GM15510 (cell line): Measurements from ENCODE around the gene ASCC3.

Experiments
- POLR2A ChIP-seq: IDR thresholded peaks from 3 replicates; pipeline ENCODE4 v1.6.1; 2011; ENCODE audit warnings: borderline replicate concordance; ENCODE audit not compliant: insufficient read length; ENCODE audit errors: extremely low read depth

Gene ASCC3, protein sequence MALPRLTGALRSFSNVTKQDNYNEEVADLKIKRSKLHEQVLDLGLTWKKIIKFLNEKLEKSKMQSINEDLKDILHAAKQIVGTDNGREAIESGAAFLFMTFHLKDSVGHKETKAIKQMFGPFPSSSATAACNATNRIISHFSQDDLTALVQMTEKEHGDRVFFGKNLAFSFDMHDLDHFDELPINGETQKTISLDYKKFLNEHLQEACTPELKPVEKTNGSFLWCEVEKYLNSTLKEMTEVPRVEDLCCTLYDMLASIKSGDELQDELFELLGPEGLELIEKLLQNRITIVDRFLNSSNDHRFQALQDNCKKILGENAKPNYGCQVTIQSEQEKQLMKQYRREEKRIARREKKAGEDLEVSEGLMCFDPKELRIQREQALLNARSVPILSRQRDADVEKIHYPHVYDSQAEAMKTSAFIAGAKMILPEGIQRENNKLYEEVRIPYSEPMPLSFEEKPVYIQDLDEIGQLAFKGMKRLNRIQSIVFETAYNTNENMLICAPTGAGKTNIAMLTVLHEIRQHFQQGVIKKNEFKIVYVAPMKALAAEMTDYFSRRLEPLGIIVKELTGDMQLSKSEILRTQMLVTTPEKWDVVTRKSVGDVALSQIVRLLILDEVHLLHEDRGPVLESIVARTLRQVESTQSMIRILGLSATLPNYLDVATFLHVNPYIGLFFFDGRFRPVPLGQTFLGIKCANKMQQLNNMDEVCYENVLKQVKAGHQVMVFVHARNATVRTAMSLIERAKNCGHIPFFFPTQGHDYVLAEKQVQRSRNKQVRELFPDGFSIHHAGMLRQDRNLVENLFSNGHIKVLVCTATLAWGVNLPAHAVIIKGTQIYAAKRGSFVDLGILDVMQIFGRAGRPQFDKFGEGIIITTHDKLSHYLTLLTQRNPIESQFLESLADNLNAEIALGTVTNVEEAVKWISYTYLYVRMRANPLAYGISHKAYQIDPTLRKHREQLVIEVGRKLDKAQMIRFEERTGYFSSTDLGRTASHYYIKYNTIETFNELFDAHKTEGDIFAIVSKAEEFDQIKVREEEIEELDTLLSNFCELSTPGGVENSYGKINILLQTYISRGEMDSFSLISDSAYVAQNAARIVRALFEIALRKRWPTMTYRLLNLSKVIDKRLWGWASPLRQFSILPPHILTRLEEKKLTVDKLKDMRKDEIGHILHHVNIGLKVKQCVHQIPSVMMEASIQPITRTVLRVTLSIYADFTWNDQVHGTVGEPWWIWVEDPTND (N-terminal part only)

DNA sequence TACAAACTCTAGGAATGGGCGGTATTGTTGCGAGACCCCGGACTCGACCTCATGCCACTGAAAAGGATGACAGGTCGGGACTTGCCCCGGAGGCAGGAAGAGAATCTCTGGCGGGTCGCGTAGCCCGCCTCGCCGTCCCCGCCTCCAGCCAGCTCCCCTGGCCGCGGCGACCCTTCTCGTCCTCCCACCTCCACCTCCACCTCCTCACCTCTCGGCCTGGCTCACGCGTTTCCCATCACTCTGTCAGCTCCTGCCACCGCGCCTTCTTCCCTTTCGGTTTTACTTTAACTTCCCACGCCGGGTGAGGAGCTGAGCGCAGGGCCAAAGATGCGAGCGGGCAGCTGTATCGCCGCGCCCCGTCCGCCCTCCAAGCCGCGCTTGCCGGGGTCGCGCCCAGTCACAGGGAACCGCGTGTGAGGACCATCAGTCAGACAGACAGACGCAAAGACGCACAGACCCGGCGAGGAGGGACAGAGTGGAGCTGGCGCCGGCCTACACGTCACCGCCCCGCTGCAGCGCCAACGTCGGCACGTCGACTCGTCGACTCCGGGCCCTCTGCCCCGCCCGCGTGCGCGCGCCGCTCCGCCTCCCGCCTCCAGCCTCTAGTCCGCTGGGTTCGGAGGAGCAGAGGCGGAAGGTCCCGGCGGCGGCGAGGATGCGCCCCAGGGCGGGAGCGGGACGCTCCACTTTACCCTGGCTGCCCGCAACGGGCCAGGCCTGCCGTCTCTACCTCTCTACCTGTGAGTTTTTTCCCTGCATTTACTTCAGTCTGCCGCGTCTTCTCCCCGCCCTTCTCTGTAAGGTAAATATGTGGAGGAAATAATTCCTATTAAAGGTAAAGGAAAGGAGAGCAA is at the start of gene ASCC3:
Gene ASCC3, minus strand, starts transcription at position 477 of the 854 bp plus-strand sequence. CDS start 13,332 bp downstream, outside the sequence.
- TF ChIP-seq POLR2A = peak; percentile 93

DNA sequence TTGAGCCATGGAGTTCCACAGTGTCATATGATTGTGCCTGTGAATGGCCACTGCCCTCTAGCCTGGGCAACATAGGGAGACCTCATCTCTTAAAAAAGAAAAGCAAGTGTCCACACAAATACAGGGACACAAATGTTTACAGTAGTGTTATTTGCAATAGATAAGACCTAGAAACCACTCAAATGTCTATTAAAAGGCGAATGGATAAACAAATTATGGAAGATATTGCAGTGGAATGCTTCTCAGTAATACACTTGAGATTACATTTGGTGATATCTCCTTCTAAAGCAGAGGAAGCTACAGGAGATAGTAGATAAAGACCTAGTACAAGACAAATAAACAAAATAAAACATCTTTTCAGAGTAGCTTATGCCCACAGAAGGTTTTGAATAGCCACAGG is 44.6 kb upstream of the ASCC3 start:
- TF ChIP-seq POLR2A = no peak

DNA sequence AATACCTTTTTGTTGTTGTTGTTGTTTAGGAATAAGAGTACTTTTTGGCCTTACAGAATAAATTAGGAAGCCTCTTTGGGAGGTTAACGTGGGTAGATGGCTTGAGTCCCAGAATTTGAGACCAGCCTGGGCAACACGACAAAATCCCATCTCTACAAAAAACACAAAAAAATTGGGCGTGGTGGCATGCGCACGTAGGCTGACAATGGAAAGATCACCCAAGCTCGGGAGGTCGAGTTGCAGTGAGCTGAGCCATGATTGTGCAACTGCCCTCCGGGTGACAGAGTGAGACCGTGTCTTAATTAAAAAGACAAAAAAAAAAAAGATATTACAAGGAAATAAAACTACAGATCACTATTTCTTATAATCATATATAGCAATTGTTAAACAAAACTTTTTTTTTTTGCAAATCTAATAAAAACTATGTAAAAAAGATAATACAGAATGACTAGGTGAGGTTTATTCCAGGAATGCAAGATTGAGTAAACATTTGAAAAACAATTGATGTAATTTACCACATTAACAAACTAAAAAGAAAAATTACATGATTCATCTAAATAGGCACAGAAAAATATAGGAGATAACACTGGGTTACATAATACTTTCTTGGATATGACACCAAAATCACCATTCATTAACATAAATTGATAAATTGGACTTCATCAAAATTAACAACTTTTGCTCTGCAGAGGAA is 43.6 kb upstream of the ASCC3 start:
- TF ChIP-seq POLR2A = no peak

DNA sequence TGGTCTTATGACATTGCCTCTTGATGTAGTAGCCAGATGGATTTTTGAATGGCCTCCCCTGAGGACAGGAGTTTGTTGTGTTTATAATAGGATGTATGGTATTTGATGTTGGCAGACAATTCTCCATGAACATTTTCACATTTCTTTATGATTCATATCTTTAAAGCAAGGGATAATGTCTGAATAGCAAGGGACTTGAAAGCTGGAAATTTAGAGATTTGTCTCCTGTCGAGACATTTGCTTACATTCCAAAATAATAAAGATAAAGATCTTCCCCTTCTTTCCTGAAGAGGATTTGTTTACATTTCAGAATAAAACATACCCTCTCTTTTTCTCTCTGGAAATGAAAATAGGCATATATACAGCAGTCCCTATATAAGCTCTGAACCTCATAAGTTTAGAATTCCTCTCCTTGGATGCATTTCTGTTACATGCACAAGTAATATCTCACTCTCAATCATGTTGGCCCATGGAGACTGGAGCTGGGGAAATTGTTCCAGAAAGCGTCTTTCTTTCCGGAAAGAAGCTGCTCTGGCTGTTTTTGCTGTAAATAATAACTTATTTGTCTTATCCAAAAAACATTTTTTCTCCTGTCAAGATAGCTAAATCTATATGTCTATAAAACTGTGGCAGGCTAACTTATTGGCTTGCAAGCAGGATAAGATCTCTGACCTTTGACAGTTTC is 42.5 kb upstream of the ASCC3 start:
- TF ChIP-seq POLR2A = no peak

DNA sequence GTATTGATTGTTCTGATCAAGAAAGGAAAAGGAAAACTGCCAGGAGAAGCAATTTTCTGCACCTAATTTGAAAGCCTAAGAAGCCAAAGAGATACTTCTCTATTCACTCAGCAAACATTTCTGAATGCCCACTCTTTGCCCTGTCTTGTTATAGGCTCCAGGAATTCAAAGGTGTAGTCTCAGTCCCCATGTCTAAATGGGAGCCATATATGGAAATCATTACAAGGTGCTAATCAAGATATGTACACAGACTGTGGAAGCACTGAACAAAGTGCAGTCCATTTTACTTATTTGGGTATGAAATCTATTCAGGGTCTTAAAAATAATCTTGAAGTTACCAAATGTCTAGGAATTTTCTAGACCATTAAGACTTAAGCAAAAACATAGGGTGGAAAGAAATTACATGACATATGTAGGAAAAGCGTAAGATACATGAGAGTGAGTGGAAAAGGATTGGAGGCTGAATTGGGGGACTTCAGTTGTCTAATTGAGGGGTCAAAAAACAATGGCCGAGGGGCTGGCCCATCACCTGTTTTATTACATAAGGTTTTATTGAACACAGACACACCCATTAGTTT is 39.0 kb upstream of the ASCC3 start:
- TF ChIP-seq POLR2A = no peak

DNA sequence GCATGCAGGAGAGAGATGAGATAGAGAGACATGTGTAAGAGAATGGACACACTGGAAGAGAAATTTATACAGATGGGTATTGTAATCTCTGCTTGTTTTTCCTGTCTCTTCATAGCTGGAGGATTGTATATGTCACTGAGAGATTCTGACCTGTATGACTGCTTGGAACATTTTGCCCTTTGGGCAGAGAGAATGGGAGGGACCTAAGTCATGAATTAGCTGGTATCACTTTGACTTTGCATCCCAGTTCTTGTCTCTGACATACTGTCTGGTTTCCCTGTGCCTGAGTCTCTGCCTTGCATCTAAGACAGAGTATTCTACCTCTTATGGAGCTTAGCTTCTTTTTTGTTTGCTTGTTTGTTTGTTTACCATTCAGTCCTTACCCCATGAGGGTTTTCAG is 37.0 kb upstream of the ASCC3 start:
- no peak for TF ChIP-seq POLR2A

DNA sequence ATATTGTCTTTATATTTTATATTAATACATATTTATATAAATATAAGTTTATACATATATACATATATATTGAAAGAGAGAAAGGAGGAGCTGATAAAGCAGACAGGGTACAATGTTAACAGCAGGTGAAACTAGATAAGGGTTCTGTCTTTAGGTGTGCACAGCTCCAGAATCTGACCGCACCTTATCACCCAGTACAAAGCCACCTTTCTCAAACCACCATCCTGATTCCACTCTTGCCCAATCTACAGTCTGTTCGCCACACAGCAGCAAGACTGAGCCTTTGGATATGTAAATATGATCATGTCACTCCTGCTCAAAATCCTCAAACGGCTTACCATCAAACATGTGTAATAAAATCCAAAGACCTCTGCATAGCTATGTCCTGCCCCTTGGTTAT is 34.7 kb upstream of the ASCC3 start:
- no peak for TF ChIP-seq POLR2A

DNA sequence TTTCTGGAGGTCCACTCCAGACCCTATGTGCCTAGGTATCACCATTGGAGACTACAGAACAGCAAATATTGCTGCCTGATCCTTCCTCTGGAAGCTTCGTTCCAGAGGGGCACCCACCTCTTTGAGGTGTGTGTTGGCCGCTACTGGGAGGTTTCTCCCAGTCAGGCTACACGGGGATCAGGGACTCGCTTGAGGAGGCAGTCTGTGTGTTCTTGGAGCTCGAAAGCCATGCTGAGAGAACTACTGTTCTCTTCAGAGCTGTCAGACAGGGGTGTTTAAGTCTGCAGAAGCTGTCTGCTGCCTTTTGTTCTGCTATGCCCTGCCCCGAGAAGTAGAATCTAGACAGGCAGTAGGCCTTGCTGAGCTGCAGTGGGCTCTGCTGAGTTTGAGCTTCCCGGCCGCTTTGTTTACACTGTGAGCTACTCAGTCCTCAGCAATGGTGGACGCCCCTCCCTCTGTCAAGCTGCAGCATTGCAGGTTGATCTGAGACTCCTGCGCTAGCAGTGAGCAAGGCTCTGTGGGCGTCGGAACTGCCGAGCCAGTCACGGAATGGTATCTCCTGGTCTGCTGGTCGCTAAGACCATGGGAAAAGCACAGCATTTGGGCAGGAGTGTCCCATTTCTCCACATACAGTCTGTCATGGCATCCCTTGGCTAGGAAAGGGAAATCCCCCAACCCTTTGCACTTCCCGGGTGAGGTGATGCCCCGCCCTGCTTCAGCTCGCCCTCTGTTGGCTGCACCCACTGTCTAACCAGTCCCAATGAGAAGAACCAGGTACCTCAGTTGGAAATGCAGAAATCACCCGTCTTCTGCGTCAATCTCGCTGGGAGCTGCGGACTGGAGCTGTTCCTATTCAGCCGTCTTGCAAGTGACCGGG is 32.5 kb upstream of the ASCC3 start:
- no peak for TF ChIP-seq POLR2A

DNA sequence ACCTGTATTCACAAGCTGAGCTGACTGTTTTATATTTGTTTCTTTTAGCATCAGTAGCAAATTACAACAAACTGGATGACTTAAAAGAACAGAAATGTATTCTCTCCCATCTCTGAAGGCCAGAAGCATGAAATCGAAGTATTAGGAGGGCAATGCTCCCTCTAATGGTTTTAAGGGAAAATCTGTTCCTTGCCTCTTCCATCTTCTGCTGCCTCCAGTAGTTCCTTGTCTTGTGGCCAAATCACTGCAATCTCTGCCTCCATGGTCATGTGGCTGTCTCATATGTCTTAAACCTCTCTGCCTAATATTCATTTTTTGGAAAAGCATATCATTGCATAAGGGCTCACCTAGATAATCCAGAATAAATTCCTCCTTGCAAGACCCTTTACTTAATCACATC is 25.2 kb upstream of the ASCC3 start:
- no peak for TF ChIP-seq POLR2A

DNA sequence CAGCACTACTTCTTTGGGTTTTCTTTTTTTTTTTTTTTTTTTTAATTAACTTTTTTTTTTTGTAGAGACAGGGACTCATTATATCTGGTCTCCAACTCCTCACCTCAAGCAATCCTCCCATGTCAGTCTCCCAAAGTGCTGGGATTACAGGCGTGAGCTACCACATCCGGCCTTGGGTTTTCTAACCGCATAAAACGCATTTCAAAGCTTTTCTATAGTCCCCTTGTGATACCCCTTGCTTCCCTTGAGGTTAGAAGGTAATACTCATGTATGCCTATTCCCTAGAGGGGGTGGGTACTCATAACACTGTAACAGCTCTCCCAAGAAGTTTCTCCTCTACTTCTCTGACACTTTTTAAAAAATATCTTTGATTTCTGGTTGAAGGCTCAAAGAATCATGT is 23.9 kb upstream of the ASCC3 start:
- TF ChIP-seq POLR2A = no peak

DNA sequence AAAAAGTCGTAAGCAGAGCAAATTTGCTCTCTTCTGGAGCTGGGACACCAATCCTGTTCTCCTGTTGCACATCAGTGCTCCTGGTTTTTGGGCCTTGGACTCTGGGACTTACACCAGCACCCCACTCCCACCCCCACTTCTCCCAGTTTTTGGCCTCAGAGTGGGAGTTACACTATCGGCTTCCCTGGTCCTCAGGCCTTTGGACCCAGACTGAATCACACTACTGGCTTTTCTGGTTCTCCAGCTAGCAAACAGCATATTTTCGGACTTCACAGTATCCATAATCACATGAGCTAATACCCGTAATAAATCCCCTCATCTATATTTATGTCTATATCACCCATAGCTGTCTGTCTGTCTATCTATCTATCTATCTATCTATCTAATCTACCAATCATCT is 23.2 kb upstream of the ASCC3 start:
- TF ChIP-seq POLR2A = no peak

DNA sequence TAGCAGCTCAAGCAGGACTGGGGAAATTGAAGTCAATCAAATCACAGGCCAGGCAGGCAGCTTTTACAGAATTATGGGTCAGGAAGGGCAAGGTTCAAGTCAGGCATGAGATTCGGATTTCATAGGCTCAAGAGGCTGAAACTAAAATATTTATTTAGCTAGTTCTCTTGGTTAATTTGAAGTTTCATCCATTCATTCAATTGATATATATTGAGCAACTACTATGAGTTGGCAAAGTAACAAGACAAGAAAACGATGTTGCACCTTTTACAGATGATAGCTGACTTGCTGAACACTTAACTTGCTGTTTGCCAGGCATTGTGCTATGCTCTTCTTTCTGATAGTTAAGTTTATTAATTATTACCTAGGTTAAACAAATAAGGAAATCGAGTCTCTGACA is 20.5 kb upstream of the ASCC3 start:
- TF ChIP-seq POLR2A = no peak
